Neural progenitor cell (in vitro differentiated cells): ENCODE results near the gene DTWD2. TPM values are rescaled to one million over a fixed set of nuclear protein-coding genes. Genes with fewer than 3 reads are reported as not detected.

Experiments used
- DNase-seq: peaks from one replicate; pipeline ENCODE4 v3.0.0-alpha.2; 2016; ENCODE audit warnings: low spot score
- H2AFZ ChIP-seq: fragments of 200-600 bp; sonication (generic); replicated peaks from 2 replicates; pipeline ENCODE4 v1.6.1; 2016; ENCODE audit warnings: antibody characterized with exemption
- H3F3A ChIP-seq: fragments of 200-600 bp; sonication (generic); 2 replicates; pipeline ENCODE4 v1.6.1; 2016; ENCODE audit warnings: antibody characterized with exemption, low read depth
- H3K27ac ChIP-seq: fragments of 200-600 bp; sonication (generic); 2 replicates; pipeline ENCODE4 v1.5.1; 2016; ENCODE audit warnings: mild to moderate bottlenecking
- H3K27me3 ChIP-seq: fragments of 200-600 bp; sonication (generic); 2 replicates; pipeline ENCODE4 v1.6.1; 2016; ENCODE audit warnings: mild to moderate bottlenecking, moderate library complexity
- H3K36me3 ChIP-seq: fragments of 200-600 bp; sonication (generic); 2 replicates; pipeline ENCODE4 v1.5.1; 2016
- H3K4me1 ChIP-seq: fragments of 200-600 bp; sonication (generic); 2 replicates; pipeline ENCODE4 v1.6.1; 2016; ENCODE audit warnings: mixed run types
- H3K4me2 ChIP-seq: fragments of 200-600 bp; sonication (generic); 2 replicates; pipeline ENCODE4 v1.6.1; 2016
- H3K4me3 ChIP-seq: fragments of 200-600 bp; sonication (generic); 2 replicates; pipeline ENCODE4 v1.5.1; 2016
- H3K79me2 ChIP-seq: fragments of 200-600 bp; sonication (generic); 2 replicates; pipeline ENCODE4 v1.6.1; 2016; ENCODE audit warnings: low read depth
- H3K9ac ChIP-seq: fragments of 200-600 bp; sonication (generic); 2 replicates; pipeline ENCODE4 v1.6.1; 2016
- H3K9me3 ChIP-seq: fragments of 200-600 bp; sonication (generic); 2 replicates; pipeline ENCODE4 v1.5.1; 2016; ENCODE audit warnings: low read depth
- H4K20me1 ChIP-seq: fragments of 200-600 bp; sonication (generic); 2 replicates; pipeline ENCODE4 v1.6.1; 2016; ENCODE audit warnings: low read depth
- H3K27ac Mint-ChIP-seq: 3 replicates; pipeline ENCODE4 v1.8.0; 2021; ENCODE audit warnings: mixed read lengths
- H3K27me3 Mint-ChIP-seq: 2 replicates; pipeline ENCODE4 v1.8.0; 2022; ENCODE audit warnings: low read depth, mild to moderate bottlenecking, inconsistent platforms, moderate library complexity, mixed read lengths; ENCODE audit not compliant: insufficient read depth
- H3K36me3 Mint-ChIP-seq: 3 replicates; pipeline ENCODE4 v1.8.0; 2021; ENCODE audit warnings: mixed read lengths
- H3K4me1 Mint-ChIP-seq: 3 replicates; pipeline ENCODE4 v1.8.0; 2021; ENCODE audit warnings: mixed read lengths
- H3K4me3 Mint-ChIP-seq: 3 replicates; pipeline ENCODE4 v1.8.0; 2021; ENCODE audit warnings: mild to moderate bottlenecking, moderate library complexity, mixed read lengths
- H3K9me3 Mint-ChIP-seq: 3 replicates; pipeline ENCODE4 v1.8.0; 2020; ENCODE audit warnings: mixed read lengths
- CTCF ChIP-seq: fragments of 200-600 bp; sonication (generic); IDR thresholded peaks from 2 replicates; pipeline ENCODE4 v1.5.1; 2017; ENCODE audit warnings: antibody characterized with exemption, mild to moderate bottlenecking
- EZH2 ChIP-seq: fragments of 200-600 bp; sonication (generic); IDR thresholded peaks from 2 replicates; pipeline ENCODE4 v1.6.1; 2017; ENCODE audit warnings: antibody characterized with exemption, mild to moderate bottlenecking, moderate library complexity
- EZH2phosphoT487 ChIP-seq: fragments of 200-600 bp; sonication (generic); IDR thresholded peaks from 2 replicates; pipeline ENCODE4 v1.6.1; 2017; ENCODE audit warnings: antibody characterized with exemption
- total RNA-seq: library from RNA; depleted of rRNA; stranded (reverse); fragments of >200 nt; gene quantifications from 2 replicates; pipeline ENCODE4 v1.2.3, GENCODE V29; 2015; ENCODE audit warnings: low replicate concordance

Gene DTWD2
- total RNA-seq, 1 donor from 2014 or later = 10.4 TPM

GRCh38 chr5:118968925-118969375 is 19.4 kb downstream of the DTWD2 start:
- Histone ChIP-seq H3K36me3 (no peaks in the 10 kb centered on the region), H3K9ac (no peak overlapping the region), H3K9me3 (no peaks in the 10 kb centered on the region), H3F3A (no peaks in the 10 kb centered on the region), H2AFZ (no peak overlapping the region), H3K79me2 (no peaks in the 10 kb centered on the region), H3K4me2 (no peak overlapping the region), H3K27me3 (no peaks in the 10 kb centered on the region), H3K4me3 (no peak overlapping the region), H4K20me1 (no peaks in the 10 kb centered on the region), H3K27ac (no peak overlapping the region), H3K4me1 (no peaks in the 10 kb centered on the region)
- Mint-ChIP-seq H3K27ac (no peak overlapping the region), H3K4me1 (no peaks in the 10 kb centered on the region), H3K9me3 (peaks cover 26% of the 10 kb centered on the region), H3K27me3 (no peaks in the 10 kb centered on the region), H3K4me3 (no peak overlapping the region), H3K36me3 (peaks cover 1% of the 10 kb centered on the region)
- no peak for TF ChIP-seq CTCF
- TF ChIP-seq EZH2 = no peak
- TF ChIP-seq EZH2phosphoT487 = no peak
- no peak for DNase-seq

- H3K27me3 ChIP-seq = no peaks in the 10 kb centered on the region
- no peaks in the 10 kb centered on the region for H3K36me3 ChIP-seq
- Mint-ChIP-seq H3K27ac (no peak overlapping the region), H3K36me3 (peaks cover 1% of the 10 kb centered on the region), H3K4me3 (no peak overlapping the region), H3K27me3 (no peaks in the 10 kb centered on the region), H3K4me1 (no peaks in the 10 kb centered on the region), H3K9me3 (peaks cover 25% of the 10 kb centered on the region)
- H3K9ac ChIP-seq = no peak overlapping the region
- no peaks in the 10 kb centered on the region for H3K4me1 ChIP-seq
- no peak overlapping the region for H3K4me3 ChIP-seq
- no peak overlapping the region for H3K4me2 ChIP-seq
- no peaks in the 10 kb centered on the region for H3K9me3 ChIP-seq
- no peaks in the 10 kb centered on the region for H4K20me1 ChIP-seq
- H3K79me2 ChIP-seq = no peaks in the 10 kb centered on the region
- DNase-seq = no peak
- TF ChIP-seq EZH2phosphoT487 (no peak), EZH2 (no peak), CTCF (no peak)
- no peak overlapping the region for H3K27ac ChIP-seq
- no peak overlapping the region for H2AFZ ChIP-seq
- no peaks in the 10 kb centered on the region for H3F3A ChIP-seq
Measured at GRCh38 chr5:118968406-118968911, 19.9 kb downstream of the DTWD2 start.

DNA sequence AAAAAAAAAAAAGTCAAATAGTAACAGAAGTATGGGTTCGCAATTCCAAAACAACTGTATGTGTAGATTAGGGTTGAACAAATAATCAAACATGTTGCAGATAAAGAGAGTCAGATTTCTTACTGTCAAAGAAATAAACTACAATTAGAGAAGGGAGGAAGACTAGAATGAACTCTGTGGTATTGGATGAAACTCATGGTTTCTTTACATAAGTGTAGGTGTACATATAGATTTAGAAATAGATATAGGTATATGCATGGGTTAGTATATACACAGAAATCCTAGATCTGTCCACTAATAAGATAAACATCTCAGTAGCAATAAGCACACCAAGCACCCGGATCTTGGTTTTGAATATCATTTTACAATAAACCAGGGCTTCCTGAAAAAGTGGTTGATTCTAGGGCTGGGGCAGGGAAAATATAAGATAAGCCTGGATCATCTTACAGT is 21.3 kb downstream of the DTWD2 start:
- TF ChIP-seq CTCF = no peak
- no peak for TF ChIP-seq EZH2phosphoT487
- no peak for TF ChIP-seq EZH2
- no peak for DNase-seq
- Mint-ChIP-seq H3K9me3 (peaks cover 24% of the 10 kb centered on the region), H3K4me1 (no peaks in the 10 kb centered on the region), H3K4me3 (no peak overlapping the region), H3K36me3 (peaks cover 4% of the 10 kb centered on the region), H3K27me3 (no peaks in the 10 kb centered on the region), H3K27ac (no peak overlapping the region)
- Histone ChIP-seq H3K4me3 (no peak overlapping the region), H4K20me1 (no peaks in the 10 kb centered on the region), H3K36me3 (no peaks in the 10 kb centered on the region), H3K4me2 (no peak overlapping the region), H2AFZ (no peak overlapping the region), H3K4me1 (no peaks in the 10 kb centered on the region), H3K27me3 (no peaks in the 10 kb centered on the region), H3K9me3 (no peaks in the 10 kb centered on the region), H3F3A (no peaks in the 10 kb centered on the region), H3K27ac (no peak overlapping the region), H3K9ac (no peak overlapping the region), H3K79me2 (no peaks in the 10 kb centered on the region)
